GM19043 (cell line): ENCODE results near the gene HSD17B2.
"Not testable (repeated sequence)": the region's sequence is repeated elsewhere in the genome, so short reads cannot be mapped to it uniquely, and the experiment has no call there.

Experiments
- ATAC-seq: cut with Tn5 transposase; IDR thresholded peaks from one replicate; pipeline ENCODE4 v1.9.1; 2021; ENCODE audit warnings: low read depth; ENCODE audit not compliant: unreplicated experiment

HSD17B2 gene

DNA sequence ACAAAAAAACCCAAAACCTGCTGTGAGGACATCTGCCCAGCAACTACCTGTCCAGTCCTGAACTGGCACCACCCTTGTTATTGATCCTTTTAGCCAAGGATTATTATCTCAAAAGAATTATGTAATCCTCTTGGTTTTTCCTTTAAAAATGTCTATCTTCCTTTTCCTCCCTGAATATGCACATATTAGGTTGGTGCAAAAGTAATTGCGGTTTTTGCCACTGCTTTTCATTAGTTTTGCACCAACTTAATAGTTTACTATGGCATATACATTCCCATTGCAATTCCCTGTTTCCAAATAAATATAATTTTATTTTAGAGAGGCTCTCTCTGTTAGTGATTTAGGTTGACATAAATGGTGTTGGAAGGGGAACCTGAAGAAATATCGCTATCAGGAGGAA is 83.7 kb downstream of the HSD17B2 start:
- ATAC-seq, result no peak

DNA sequence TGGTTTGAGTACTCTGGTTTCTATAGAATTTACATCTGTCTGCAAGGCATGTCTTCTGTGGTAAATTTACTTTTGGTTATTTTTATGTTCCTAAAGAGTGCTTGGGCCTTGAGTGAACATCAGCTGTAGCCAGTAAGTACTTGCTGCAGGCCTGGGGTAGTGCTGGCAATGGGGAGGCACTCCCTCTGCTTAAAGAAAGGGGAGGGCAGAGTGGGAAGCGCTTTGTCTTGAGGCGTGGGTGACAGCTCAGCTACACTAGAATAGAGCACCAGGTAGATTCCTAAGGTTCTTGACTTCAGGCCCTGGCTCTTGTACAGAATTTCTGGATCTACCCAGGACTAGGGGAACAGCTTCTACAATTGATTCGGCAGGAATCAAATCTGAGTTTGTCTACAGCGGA is 84.4 kb downstream of the HSD17B2 start:
- ATAC-seq, result no peak

GRCh38 chr16:82124651-82125050 is 89.6 kb downstream of the HSD17B2 start:
- no peak for ATAC-seq

GRCh38 chr16:82129881-82130280 is 94.8 kb downstream of the HSD17B2 start:
- no peak for ATAC-seq

- no peak for ATAC-seq
Measured at GRCh38 chr16:82133798-82134197, 98.7 kb downstream of the HSD17B2 start.

DNA sequence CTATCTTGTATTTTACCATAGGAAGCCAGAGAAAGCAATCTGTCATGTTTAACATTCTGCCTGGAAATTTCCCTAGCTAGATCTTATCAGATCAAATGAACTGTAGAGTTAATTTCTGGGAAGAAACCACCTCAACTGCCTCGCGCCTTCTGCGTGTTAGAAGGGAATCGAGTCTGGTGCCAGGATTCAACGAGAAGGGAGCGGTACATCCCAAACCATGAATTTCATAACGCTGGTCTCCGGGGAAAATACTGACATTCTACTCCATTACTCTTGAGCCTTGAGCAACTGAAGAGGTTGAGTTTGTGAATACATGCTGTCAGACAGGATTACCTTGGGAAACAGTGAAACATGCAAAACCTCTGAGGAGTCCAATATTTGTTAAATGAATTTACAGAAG is 99.8 kb downstream of the HSD17B2 start:
- no peak for ATAC-seq

GRCh38 chr16:82135844-82136243 is 100.8 kb downstream of the HSD17B2 start:
- ATAC-seq, result no peak

DNA sequence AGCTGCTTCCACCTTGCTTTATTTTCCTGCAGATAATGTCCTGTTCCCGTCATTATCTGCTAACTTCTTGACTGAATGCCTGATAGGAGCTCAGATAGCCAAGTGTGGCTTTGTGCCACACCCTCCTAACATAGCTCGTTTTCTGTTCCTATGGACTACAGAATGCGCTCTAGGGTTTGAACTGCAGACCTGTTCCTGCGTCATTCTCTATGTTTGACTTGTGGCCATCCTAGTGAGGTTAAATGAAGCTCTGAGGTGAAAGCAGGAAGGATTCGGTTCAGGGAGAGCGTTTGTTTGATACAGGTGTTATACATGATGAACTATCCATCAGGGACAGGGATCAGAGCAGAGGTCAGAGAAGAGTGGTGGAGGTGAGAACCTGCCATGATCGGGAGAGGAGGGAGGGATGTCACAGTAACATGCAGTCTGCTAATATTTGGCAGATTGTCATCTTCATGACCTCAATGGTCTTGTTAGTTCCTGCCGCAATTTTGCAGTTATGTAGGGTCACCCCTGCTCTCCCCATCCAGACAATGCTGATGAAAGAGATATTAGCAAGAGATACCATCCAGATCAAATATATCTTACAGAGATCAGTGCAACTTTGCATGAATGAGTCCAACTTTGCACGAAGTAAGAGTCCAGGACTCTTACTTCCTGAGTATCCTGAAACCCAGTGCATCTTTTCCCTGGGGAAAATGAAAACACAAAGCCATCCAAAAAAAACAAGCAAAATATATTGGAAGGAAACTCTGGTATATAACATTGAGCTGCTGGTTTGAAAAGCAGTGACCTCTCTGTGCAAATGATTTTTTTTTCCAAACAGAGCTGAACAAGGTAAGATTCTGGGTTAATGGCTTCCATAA is 102.1 kb downstream of the HSD17B2 start:
- no peak for ATAC-seq

DNA sequence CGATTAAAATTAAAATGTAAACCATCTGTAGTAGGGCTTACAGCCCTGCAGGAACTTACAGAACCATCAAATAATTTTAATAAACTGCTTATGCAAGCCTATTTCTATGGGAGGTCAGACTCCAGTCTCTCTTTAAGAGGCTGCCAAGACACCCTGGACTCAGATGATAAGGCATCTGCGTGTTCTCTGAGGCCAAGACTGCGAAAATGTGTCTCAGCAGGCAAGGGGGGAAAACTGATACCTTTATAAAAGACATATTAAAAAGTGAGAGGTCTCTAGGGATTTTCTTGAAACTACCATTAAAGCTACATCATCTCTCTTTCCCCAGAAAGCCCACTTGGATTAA is 102.7 kb downstream of the HSD17B2 start:
- ATAC-seq, result no peak

DNA sequence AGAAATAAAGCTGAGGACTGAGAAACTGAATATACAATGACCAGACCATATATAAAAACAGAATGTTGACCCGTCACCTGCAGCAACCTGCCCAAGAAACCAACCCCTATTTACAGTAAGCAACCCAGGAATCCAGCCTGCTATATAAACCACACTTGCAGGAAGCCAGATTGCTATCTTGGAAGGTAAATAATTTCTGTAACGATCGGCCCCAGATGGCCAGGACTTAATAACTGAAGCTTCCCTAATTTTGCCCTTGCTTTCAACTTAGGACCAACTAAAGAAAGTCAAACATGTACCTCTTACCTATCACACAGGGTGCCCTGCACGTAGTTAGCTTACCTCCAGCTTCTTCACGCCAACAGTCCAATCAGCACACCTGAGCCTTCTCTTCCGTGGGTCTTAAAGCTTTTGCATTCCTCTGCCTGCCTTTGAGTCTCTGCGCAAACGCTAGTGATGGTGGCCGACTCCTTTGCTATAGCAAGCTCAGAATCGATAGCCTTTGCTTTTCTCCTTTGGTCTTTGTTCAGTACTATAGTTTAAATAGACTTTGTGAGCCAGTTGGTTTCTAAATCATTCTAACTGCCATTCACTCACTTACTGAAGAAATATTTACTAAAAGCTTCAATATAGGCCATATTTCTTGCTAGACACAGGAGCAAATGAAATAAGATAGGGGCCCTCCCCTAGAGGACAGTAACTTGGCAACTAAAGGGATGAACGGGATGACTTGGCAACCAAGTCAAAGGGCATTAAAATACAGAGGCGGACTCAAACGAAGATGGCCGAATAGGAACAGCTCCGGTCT is 103.6 kb downstream of the HSD17B2 start:
- ATAC-seq, result no peak

GRCh38 chr16:82139286-82139571 is 104.2 kb downstream of the HSD17B2 start:
- ATAC-seq, result not testable (repeated sequence)

DNA sequence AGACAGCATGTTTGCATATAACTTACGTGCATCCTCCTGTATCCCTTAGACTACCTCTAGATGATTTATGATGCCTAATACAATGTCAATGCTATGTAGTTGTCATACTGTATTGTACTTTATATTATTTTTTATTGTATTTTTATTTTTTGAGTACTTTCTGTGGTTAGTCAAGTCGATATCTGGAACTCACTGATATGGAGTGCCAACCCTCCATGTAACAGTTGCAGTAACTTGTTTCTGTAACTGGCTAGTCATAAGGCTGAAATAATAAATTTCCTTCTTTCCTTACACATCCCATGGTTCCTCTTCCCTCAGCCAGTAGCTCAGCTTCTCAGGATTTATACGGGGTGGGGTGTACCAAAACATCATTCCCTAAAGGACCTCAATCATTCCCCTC is 111.5 kb downstream of the HSD17B2 start:
- ATAC-seq, result no peak

- ATAC-seq, result no peak
Measured at GRCh38 chr16:82146957-82147356, 111.9 kb downstream of the HSD17B2 start.

DNA sequence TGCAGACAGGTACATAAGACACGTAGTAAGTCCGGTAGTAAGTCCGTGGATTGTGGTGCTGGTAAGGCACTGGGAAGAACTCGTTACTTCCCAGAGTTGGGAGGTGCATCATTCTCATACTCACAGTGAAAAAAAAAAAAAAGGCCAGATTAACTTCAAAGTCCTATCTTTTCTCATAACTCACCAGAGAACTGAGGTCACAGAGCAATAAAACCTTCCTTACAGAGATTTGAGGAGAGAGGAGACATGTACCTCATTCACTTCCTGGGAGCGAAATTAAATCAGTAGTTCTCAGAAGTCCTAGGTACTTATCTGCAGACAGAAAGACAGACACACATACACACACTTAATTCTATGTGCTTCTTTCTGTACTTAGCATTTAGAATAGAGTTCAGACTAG is 112.5 kb downstream of the HSD17B2 start:
- ATAC-seq, result no peak
